GM12864 (cell line): Measurements from ENCODE around the gene PRMT2.
A peak's percentile ranks its signal among the peaks of the same experiment; 100 is the strongest.

ENCODE experiments used
- DNase-seq: peaks from one replicate; pipeline ENCODE4 v3.0.0-alpha.2; 2011; ENCODE audit warnings: low read depth
- H3K4me3 ChIP-seq: 2 replicates; pipeline ENCODE4 v1.5.1; 2011; ENCODE audit warnings: mild to moderate bottlenecking, low read depth, low read length, control low read depth
- CTCF ChIP-seq: IDR thresholded peaks from 2 replicates; pipeline ENCODE4 v1.5.1; 2011; ENCODE audit warnings: low read depth, mild to moderate bottlenecking, moderate library complexity, low read length, control low read depth, inconsistent platforms; ENCODE audit errors: missing control alignments

The PRMT2 gene

GRCh38 chr21:46633566-46633965 lies 1.9 kb upstream of the PRMT2 start:
- no peak for DNase-seq
- TF ChIP-seq CTCF: no peak
- no peak overlapping the region for H3K4me3 ChIP-seq

- no peak for TF ChIP-seq CTCF
- no peak for DNase-seq
- peak overlapping the region; percentile 60; the same call in 1 of the 2 replicates for H3K4me3 ChIP-seq
These were observed 1.0 kb upstream of the PRMT2 start for GRCh38 chr21:46634427-46634826.

GRCh38 chr21:46634966-46635323 lies 529 bp upstream of the PRMT2 start:
- TF ChIP-seq CTCF: no peak

GRCh38 chr21:46636181-46636512 lies 673 bp downstream of the PRMT2 start:
- no peak for TF ChIP-seq CTCF
- no peak for DNase-seq
- H3K4me3 ChIP-seq: peak overlapping the region; percentile 60

More at GRCh38 chr21:46634966-46635323, 529 bp upstream of the PRMT2 start:
- DNase-seq: peak; percentile 27
- H3K4me3 ChIP-seq: peak overlapping the region; percentile 60

- no peak for TF ChIP-seq CTCF
- DNase-seq: no peak
- peak overlapping the region; percentile 60; the same call in 1 of the 2 replicates for H3K4me3 ChIP-seq
These were observed 1.2 kb downstream of the PRMT2 start for GRCh38 chr21:46636550-46637285.

- H3K4me3 ChIP-seq: no peak overlapping the region
- no peak for TF ChIP-seq CTCF
- peak; percentile 2 for DNase-seq
These were observed 2.7 kb downstream of the PRMT2 start for GRCh38 chr21:46637952-46638746.
